ENCODE data around the gene SCYGR3.

SCYGR3 gene

GRCh38 chr2:227614740-227615139 is at the start of gene SCYGR3:
Gene SCYGR3, minus strand, starts transcription at chr2:227614840. Its CDS starts 0 bp downstream, at chr2:227614840.
- no peak for DNase-seq (ENCODE audit: low read depth in 1 of 2, low spot score in 1 of 2)

GRCh38 chr2:227661827-227662226 is 47.2 kb upstream of the SCYGR3 start:
- DNase-seq (ENCODE audit: low read depth in 1 of 2, low spot score in 1 of 2), result no peak

GRCh38 chr2:227661025-227661649 is 46.5 kb upstream of the SCYGR3 start:
- DNase-seq (ENCODE audit: low read depth in 1 of 2, low spot score in 1 of 2), result no peak

GRCh38 chr2:227657199-227657845 is 42.7 kb upstream of the SCYGR3 start:
- DNase-seq (ENCODE audit: low read depth in 1 of 2, low spot score in 1 of 2), result no peak

GRCh38 chr2:227655454-227655853 is 40.8 kb upstream of the SCYGR3 start:
- peak in 1 of 2 donors; percentile 10 for DNase-seq (ENCODE audit: low read depth in 1 of 2, low spot score in 1 of 2)

GRCh38 chr2:227654426-227654825 is 39.8 kb upstream of the SCYGR3 start:
- DNase-seq (ENCODE audit: low read depth in 1 of 2, low spot score in 1 of 2), result no peak

GRCh38 chr2:227653419-227653818 is 38.8 kb upstream of the SCYGR3 start:
- DNase-seq (ENCODE audit: low read depth in 1 of 2, low spot score in 1 of 2), result no peak

GRCh38 chr2:227643990-227644551 is 29.4 kb upstream of the SCYGR3 start:
- DNase-seq (ENCODE audit: low read depth in 1 of 2, low spot score in 1 of 2), result no peak

- no peak for DNase-seq (ENCODE audit: low read depth in 1 of 2, low spot score in 1 of 2)
These were observed 28.0 kb upstream of the SCYGR3 start for GRCh38 chr2:227642656-227643055.

GRCh38 chr2:227634201-227634600 is 19.6 kb upstream of the SCYGR3 start:
- no peak for DNase-seq (ENCODE audit: low read depth in 1 of 2, low spot score in 1 of 2)

- no peak for DNase-seq (ENCODE audit: low read depth in 1 of 2, low spot score in 1 of 2)
These were observed 18.2 kb upstream of the SCYGR3 start for GRCh38 chr2:227632827-227633226.

- DNase-seq (ENCODE audit: low read depth in 1 of 2, low spot score in 1 of 2), result no peak
These were observed 15.7 kb upstream of the SCYGR3 start for GRCh38 chr2:227630322-227630721.

- no peak for DNase-seq (ENCODE audit: low read depth in 1 of 2, low spot score in 1 of 2)
These were observed 14.8 kb upstream of the SCYGR3 start for GRCh38 chr2:227629435-227629834.

- no peak for DNase-seq (ENCODE audit: low read depth in 1 of 2, low spot score in 1 of 2)
These were observed 13.1 kb upstream of the SCYGR3 start for GRCh38 chr2:227627769-227628168.

- DNase-seq (ENCODE audit: low read depth in 1 of 2, low spot score in 1 of 2), result no peak
These were observed 12.0 kb upstream of the SCYGR3 start for GRCh38 chr2:227626580-227627151.

- DNase-seq (ENCODE audit: low read depth in 1 of 2, low spot score in 1 of 2), result no peak
These were observed 10.8 kb upstream of the SCYGR3 start for GRCh38 chr2:227625420-227625819.

- DNase-seq (ENCODE audit: low read depth in 1 of 2, low spot score in 1 of 2), result no peak
These were observed 8.6 kb upstream of the SCYGR3 start for GRCh38 chr2:227623226-227623625.

- no peak for DNase-seq (ENCODE audit: low read depth in 1 of 2, low spot score in 1 of 2)
These were observed 2.9 kb upstream of the SCYGR3 start, which contains the start of gene SCYGR4 for GRCh38 chr2:227617316-227618230. Gene SCYGR4, plus strand, starts transcription at chr2:227617498. Its CDS starts 0 bp downstream, at chr2:227617498.

- no peak for DNase-seq (ENCODE audit: low read depth in 1 of 2, low spot score in 1 of 2)
These were observed 2.0 kb upstream of the SCYGR3 start for GRCh38 chr2:227616631-227617030.

GRCh38 chr2:227615906-227616305 is 1.3 kb upstream of the SCYGR3 start:
- no peak for DNase-seq (ENCODE audit: low read depth in 1 of 2, low spot score in 1 of 2)

GRCh38 chr2:227615181-227615580 is 541 bp upstream of the SCYGR3 start:
- no peak for DNase-seq (ENCODE audit: low read depth in 1 of 2, low spot score in 1 of 2)

All from activated CD4-positive, alpha-beta T cell treated with anti-CD3 and anti-CD28 coated beads, Interleukin-2, amount 50 U/mL, for 24 hours (primary cell).